Measurements from ENCODE around the gene TSC22D2. TPM values are rescaled to one million over a fixed set of nuclear protein-coding genes. Genes with fewer than 3 reads are reported as not detected.

TSC22D2 gene
- total RNA-seq, 4 donors from 2014 or later, result 19.8 to 59.7 (median 29.5) TPM

DNA sequence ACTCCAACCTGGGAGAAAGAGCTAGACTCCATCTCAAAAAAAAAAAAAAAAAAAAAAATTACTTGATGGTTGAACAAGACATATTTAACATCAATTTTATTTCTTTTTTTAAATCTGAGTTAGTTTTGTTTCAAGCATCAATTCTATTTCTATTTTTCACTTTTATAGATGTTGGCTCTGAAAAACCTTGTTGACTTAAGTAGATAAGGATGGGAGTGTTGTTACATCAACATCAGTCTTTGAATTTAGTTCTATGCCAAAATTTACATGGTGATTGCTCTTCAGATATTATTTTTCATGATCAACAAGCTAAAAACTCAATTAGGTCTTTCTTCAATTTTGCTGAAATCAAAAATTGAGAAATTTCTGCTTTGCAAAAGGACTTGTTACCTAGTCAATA is 71.3 kb downstream of the TSC22D2 start:
- DNase-seq, result no peak
- in situ Hi-C loops (cut with MboI; ENCODE audit: low pct_ligation_motif_present in 1 of 4, low pct_unique_long_range_greater_than_20kb in 1 of 4, low sequenced_read_pairs in 3 of 4) (loop anchor here in 2 of 4 donors (25.0 kb wide), 1 partner anchor 517 kb away; the partner anchor contains the start of gene PFN2 (in 2 of the 2)), intact Hi-C loops (cut with DNase I; ENCODE audit: low total_unique reads) (no loop called here)
- H3K36me3 ChIP-seq, result no peaks in the 10 kb centered on the region
- no peak overlapping the region for H3K4me3 ChIP-seq
- H3K27me3 ChIP-seq, result no peaks in the 10 kb centered on the region
- peaks cover 0 to 4% (median 0%) of the 10 kb centered on the region in 4 donors for H3K4me1 ChIP-seq
- TF ChIP-seq POLR2A (IDR thresholded peaks at IDR 0.05), result no peak
- no peak for TF ChIP-seq EP300 (IDR thresholded peaks at IDR 0.05; ENCODE audit: low read depth)
- TF ChIP-seq POLR2AphosphoS5 (IDR thresholded peaks at IDR 0.05), result no peak
- TF ChIP-seq, protein P1, sequence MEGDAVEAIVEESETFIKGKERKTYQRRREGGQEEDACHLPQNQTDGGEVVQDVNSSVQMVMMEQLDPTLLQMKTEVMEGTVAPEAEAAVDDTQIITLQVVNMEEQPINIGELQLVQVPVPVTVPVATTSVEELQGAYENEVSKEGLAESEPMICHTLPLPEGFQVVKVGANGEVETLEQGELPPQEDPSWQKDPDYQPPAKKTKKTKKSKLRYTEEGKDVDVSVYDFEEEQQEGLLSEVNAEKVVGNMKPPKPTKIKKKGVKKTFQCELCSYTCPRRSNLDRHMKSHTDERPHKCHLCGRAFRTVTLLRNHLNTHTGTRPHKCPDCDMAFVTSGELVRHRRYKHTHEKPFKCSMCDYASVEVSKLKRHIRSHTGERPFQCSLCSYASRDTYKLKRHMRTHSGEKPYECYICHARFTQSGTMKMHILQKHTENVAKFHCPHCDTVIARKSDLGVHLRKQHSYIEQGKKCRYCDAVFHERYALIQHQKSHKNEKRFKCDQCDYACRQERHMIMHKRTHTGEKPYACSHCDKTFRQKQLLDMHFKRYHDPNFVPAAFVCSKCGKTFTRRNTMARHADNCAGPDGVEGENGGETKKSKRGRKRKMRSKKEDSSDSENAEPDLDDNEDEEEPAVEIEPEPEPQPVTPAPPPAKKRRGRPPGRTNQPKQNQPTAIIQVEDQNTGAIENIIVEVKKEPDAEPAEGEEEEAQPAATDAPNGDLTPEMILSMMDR (IDR thresholded peaks at IDR 0.05), result no peak
- H3K27ac ChIP-seq, result no peak overlapping the region
- peaks cover 0 to 6% of the 10 kb centered on the region in 2 donors for H3K9me3 ChIP-seq

DNA sequence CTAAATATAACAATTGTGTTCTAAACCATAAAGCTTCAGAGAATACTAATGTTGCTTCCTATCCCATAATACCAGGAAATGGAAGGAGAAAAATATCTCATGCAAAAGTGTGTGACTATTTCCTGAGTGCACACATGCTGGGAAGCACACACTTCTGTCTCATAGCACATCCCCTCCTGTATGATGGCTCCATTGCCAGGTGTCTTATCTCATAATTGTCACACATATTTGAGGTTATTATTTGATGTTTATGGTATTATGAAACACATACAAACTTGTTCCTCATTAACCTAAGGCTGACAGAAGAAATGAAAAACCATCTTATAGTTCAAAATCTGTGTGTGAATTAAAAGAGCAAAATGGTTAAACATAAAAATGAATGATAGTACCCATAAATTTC is 72.8 kb downstream of the TSC22D2 start:
- in situ Hi-C loops (cut with MboI; ENCODE audit: low pct_ligation_motif_present in 1 of 4, low pct_unique_long_range_greater_than_20kb in 1 of 4, low sequenced_read_pairs in 3 of 4) (loop anchor here in 2 of 4 donors (25.0 kb wide), 1 partner anchor 519 kb away; the partner anchor contains the start of gene PFN2 (in 2 of the 2)), intact Hi-C loops (cut with DNase I; ENCODE audit: low total_unique reads) (no loop called here)
- no peak for DNase-seq
- Histone ChIP-seq H3K27me3 (no peaks in the 10 kb centered on the region), H3K4me3 (no peak overlapping the region), H3K36me3 (no peaks in the 10 kb centered on the region), H3K4me1 (peaks cover 0 to 4% (median 0%) of the 10 kb centered on the region in 4 donors), H3K9me3 (peaks cover 0 to 9% of the 10 kb centered on the region in 2 donors), H3K27ac (no peak overlapping the region)
- TF ChIP-seq POLR2AphosphoS5 (IDR thresholded peaks at IDR 0.05), result no peak
- TF ChIP-seq POLR2A (IDR thresholded peaks at IDR 0.05), result no peak

DNA sequence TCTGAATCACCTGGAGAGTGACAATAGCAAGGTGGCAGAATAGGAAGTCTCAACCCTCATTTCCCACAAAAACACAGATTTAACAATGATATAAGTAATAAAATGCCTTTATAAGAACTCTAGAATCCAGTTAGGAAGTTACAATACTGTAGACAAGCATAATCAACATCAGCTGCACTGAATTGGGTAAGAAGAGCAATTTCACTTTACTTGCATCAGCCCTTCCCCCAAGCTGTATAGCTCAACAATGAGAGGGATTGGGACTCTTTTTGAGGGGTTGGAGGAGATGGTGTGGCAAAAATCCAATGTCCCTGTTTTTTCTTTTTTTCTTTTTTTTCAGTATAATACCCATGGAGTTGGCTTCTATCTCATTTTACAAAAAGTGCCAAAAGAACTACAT is 75.1 kb downstream of the TSC22D2 start:
- DNase-seq, result no peak
- H3K9me3 ChIP-seq, result peaks cover 0 to 12% of the 10 kb centered on the region in 2 donors
- H3K27ac ChIP-seq, result no peak overlapping the region
- in situ Hi-C loops (cut with MboI; ENCODE audit: low pct_ligation_motif_present in 1 of 4, low pct_unique_long_range_greater_than_20kb in 1 of 4, low sequenced_read_pairs in 3 of 4), result loop anchor here in 2 of 4 donors (25.0 kb wide), 1 partner anchor 521 kb away; the partner anchor contains the start of gene PFN2 (in 2 of the 2)
- peaks cover 0 to 4% (median 0%) of the 10 kb centered on the region in 4 donors for H3K4me1 ChIP-seq
- intact Hi-C loops (cut with DNase I; ENCODE audit: low total_unique reads), result no loop called here
- TF ChIP-seq POLR2AphosphoS5 (IDR thresholded peaks at IDR 0.05) (no peak), EP300 (IDR thresholded peaks at IDR 0.05; ENCODE audit: low read depth) (no peak), POLR2A (IDR thresholded peaks at IDR 0.05) (no peak)
- TF ChIP-seq, protein P1 (IDR thresholded peaks at IDR 0.05), result no peak
- H3K36me3 ChIP-seq, result no peaks in the 10 kb centered on the region
- no peaks in the 10 kb centered on the region for H3K27me3 ChIP-seq
- H3K4me3 ChIP-seq, result no peak overlapping the region

DNA sequence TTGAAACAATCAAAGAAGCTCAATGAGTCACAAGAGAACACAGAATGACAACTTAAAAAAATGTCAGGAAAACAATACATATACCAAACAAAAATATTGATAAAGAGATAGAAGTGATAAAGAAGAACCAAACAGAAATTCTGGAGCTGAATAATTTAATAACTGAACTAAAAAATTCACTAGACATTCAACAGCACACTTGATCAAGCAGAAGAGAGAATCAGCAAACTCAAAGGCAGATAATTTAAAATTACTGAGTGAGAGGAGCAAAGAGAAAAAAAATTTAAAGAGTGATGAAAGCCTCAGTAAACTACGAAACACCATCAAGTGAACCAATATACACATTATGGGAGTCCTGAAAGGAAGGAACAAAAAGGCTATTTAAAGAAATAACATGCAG is 76.3 kb downstream of the TSC22D2 start:
- H3K27me3 ChIP-seq, result no peaks in the 10 kb centered on the region
- no peak overlapping the region for H3K4me3 ChIP-seq
- peaks cover 0 to 6% (median 0%) of the 10 kb centered on the region in 4 donors for H3K4me1 ChIP-seq
- H3K36me3 ChIP-seq, result no peaks in the 10 kb centered on the region
- no peak overlapping the region for H3K27ac ChIP-seq
- DNase-seq, result no peak
- intact Hi-C loops (cut with DNase I; ENCODE audit: low total_unique reads) (no loop called here), in situ Hi-C loops (cut with MboI; ENCODE audit: low pct_ligation_motif_present in 1 of 4, low pct_unique_long_range_greater_than_20kb in 1 of 4, low sequenced_read_pairs in 3 of 4) (loop anchor here in 2 of 4 donors (25.0 kb wide), 1 partner anchor 522 kb away; the partner anchor contains the start of gene PFN2 (in 2 of the 2))
- 83 to 86% methylated on average over 1 of the region's 1 CpG for WGBS, 2 donors (ENCODE audit: low coverage in 1 of 2)
- TF ChIP-seq, protein P1 (IDR thresholded peaks at IDR 0.05), result no peak
- TF ChIP-seq POLR2A (IDR thresholded peaks at IDR 0.05) (no peak), EP300 (IDR thresholded peaks at IDR 0.05; ENCODE audit: low read depth) (no peak), POLR2AphosphoS5 (IDR thresholded peaks at IDR 0.05) (no peak)
- H3K9me3 ChIP-seq, result peaks cover 0 to 12% of the 10 kb centered on the region in 2 donors

DNA sequence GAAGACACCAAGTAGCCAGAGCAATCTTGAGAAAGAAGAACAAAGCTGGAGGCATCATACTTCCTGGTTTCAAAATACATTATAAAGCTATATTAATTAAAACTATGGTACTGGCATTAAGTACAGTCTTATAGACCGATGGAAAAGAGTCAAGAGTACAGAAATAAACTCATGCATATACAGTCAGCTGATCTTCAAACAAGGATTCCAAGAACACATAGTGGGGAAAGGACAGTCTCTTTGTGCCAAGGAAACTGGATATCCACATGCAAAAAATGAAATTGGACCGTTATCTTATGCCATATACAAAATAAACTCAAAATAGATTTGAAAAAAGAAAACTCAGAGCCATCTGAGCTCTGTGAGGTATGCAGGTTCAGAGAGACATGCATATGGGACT is 80.8 kb downstream of the TSC22D2 start:
- no peak for DNase-seq
- Histone ChIP-seq H3K4me3 (no peak overlapping the region), H3K9me3 (peaks cover 0 to 11% of the 10 kb centered on the region in 2 donors), H3K27ac (no peak overlapping the region), H3K27me3 (no peaks in the 10 kb centered on the region), H3K36me3 (no peaks in the 10 kb centered on the region), H3K4me1 (peaks cover 0 to 12% (median 0%) of the 10 kb centered on the region in 4 donors)
- intact Hi-C loops (cut with DNase I; ENCODE audit: low total_unique reads), result no loop called here
- 92 to 100% methylated on average over 1 to 2 of the region's 2 CpGs for WGBS, 2 donors (ENCODE audit: low coverage in 1 of 2)
- in situ Hi-C loops (cut with MboI; ENCODE audit: low pct_ligation_motif_present in 1 of 4, low pct_unique_long_range_greater_than_20kb in 1 of 4, low sequenced_read_pairs in 3 of 4), result loop anchor here in 2 of 4 donors (25.0 kb wide), 1 partner anchor 527 kb away; the partner anchor contains the start of gene PFN2 (in 2 of the 2)
- TF ChIP-seq EP300 (IDR thresholded peaks at IDR 0.05; ENCODE audit: low read depth), result no peak
- TF ChIP-seq POLR2A (IDR thresholded peaks at IDR 0.05), result no peak
- no peak for TF ChIP-seq POLR2AphosphoS5 (IDR thresholded peaks at IDR 0.05)
- TF ChIP-seq, protein P1 (IDR thresholded peaks at IDR 0.05), result no peak
